Esophagus muscularis mucosa (tissue), 3 donors: ENCODE measurements around the gene PRKACA.

Source experiments
- CTCF ChIP-seq, 3 experiments: fragments of 200-600 bp in 2 of 3; fragments of 450-650 bp in 1 of 3; sonication (generic) in 2 of 3; IDR thresholded peaks; one replicate each; pipeline ENCODE4 v1.5.1; 2017 to 2019; ENCODE audit warnings: antibody characterized with exemption in 3 of 3, mild to moderate bottlenecking in 2 of 3, moderate library complexity in 1 of 3
- POLR2A ChIP-seq: fragments of 450-650 bp; IDR thresholded peaks from one replicate; pipeline ENCODE4 v1.6.1; 2017; ENCODE audit warnings: antibody characterized with exemption, moderate library complexity, mild to moderate bottlenecking, low read depth

GRCh38 chr19:14082675-14082960 is 34.9 kb downstream of the PRKACA start:
- TF ChIP-seq CTCF (IDR thresholded peaks at IDR 0.05) (no peak), POLR2A (no peak)
